ENCODE results near the gene TBC1D10A. TPM values are rescaled to one million over a fixed set of nuclear protein-coding genes. Genes with fewer than 3 reads are reported as not detected.

The TBC1D10A gene
- total RNA-seq, 1 donor from 2014 or later, result 7.9 TPM

GRCh38 chr22:30305519-30305905 lies 21.2 kb downstream of the TBC1D10A start:
- Mint-ChIP-seq H3K27ac (ENCODE audit: unreplicated experiment) (peak overlapping the region; percentile 70), H3K4me1 (ENCODE audit: unreplicated experiment) (peaks cover 39% of the 10 kb centered on the region), H3K4me3 (ENCODE audit: unreplicated experiment) (no peak overlapping the region), H3K27me3 (ENCODE audit: unreplicated experiment) (peaks cover 6% of the 10 kb centered on the region), H3K36me3 (ENCODE audit: low read depth, unreplicated experiment) (peaks cover 10% of the 10 kb centered on the region), H3K9me3 (ENCODE audit: unreplicated experiment) (no peaks in the 10 kb centered on the region)
- no peak for TF ChIP-seq CTCF (IDR thresholded peaks at IDR 0.05; ENCODE audit: unreplicated experiment)
- DNase-seq (ENCODE audit: low spot score), result peak; percentile 24

GRCh38 chr22:30304495-30305244 lies 22.1 kb downstream of the TBC1D10A start:
- no peaks in the 10 kb centered on the region for H3K9me3 Mint-ChIP-seq (ENCODE audit: unreplicated experiment)
- H3K4me3 Mint-ChIP-seq (ENCODE audit: unreplicated experiment), result peak overlapping the region; percentile 1
- peaks cover 8% of the 10 kb centered on the region for H3K27me3 Mint-ChIP-seq (ENCODE audit: unreplicated experiment)
- H3K27ac Mint-ChIP-seq (ENCODE audit: unreplicated experiment), result peak overlapping the region; percentile 70
- H3K36me3 Mint-ChIP-seq (ENCODE audit: low read depth, unreplicated experiment), result peaks cover 10% of the 10 kb centered on the region
- H3K4me1 Mint-ChIP-seq (ENCODE audit: unreplicated experiment), result peaks cover 38% of the 10 kb centered on the region
- TF ChIP-seq CTCF (IDR thresholded peaks at IDR 0.05; ENCODE audit: unreplicated experiment), result no peak
- no peak for DNase-seq (ENCODE audit: low spot score)

GRCh38 chr22:30302810-30303138 lies 24.0 kb downstream of the TBC1D10A start:
- no peaks in the 10 kb centered on the region for H3K9me3 Mint-ChIP-seq (ENCODE audit: unreplicated experiment)
- H3K27me3 Mint-ChIP-seq (ENCODE audit: unreplicated experiment), result peaks cover 8% of the 10 kb centered on the region
- peaks cover 38% of the 10 kb centered on the region for H3K4me1 Mint-ChIP-seq (ENCODE audit: unreplicated experiment)
- H3K27ac Mint-ChIP-seq (ENCODE audit: unreplicated experiment), result no peak overlapping the region
- H3K4me3 Mint-ChIP-seq (ENCODE audit: unreplicated experiment), result no peak overlapping the region
- no peak for TF ChIP-seq CTCF (IDR thresholded peaks at IDR 0.05; ENCODE audit: unreplicated experiment)
- peaks cover 5% of the 10 kb centered on the region for H3K36me3 Mint-ChIP-seq (ENCODE audit: low read depth, unreplicated experiment)
- DNase-seq (ENCODE audit: low spot score), result no peak

GRCh38 chr22:30301995-30302809 lies 24.5 kb downstream of the TBC1D10A start:
- H3K4me3 Mint-ChIP-seq (ENCODE audit: unreplicated experiment), result no peak overlapping the region
- no peak for TF ChIP-seq CTCF (IDR thresholded peaks at IDR 0.05; ENCODE audit: unreplicated experiment)
- no peak overlapping the region for H3K27ac Mint-ChIP-seq (ENCODE audit: unreplicated experiment)
- peaks cover 5% of the 10 kb centered on the region for H3K27me3 Mint-ChIP-seq (ENCODE audit: unreplicated experiment)
- peaks cover 5% of the 10 kb centered on the region for H3K36me3 Mint-ChIP-seq (ENCODE audit: low read depth, unreplicated experiment)
- no peak for DNase-seq (ENCODE audit: low spot score)
- H3K4me1 Mint-ChIP-seq (ENCODE audit: unreplicated experiment), result peaks cover 38% of the 10 kb centered on the region
- no peaks in the 10 kb centered on the region for H3K9me3 Mint-ChIP-seq (ENCODE audit: unreplicated experiment)

- no peak for TF ChIP-seq CTCF (IDR thresholded peaks at IDR 0.05; ENCODE audit: unreplicated experiment)
- peaks cover 18% of the 10 kb centered on the region for H3K4me1 Mint-ChIP-seq (ENCODE audit: unreplicated experiment)
- no peak for DNase-seq (ENCODE audit: low spot score)
- H3K4me3 Mint-ChIP-seq (ENCODE audit: unreplicated experiment), result no peak overlapping the region
- H3K27ac Mint-ChIP-seq (ENCODE audit: unreplicated experiment), result no peak overlapping the region
- no peaks in the 10 kb centered on the region for H3K9me3 Mint-ChIP-seq (ENCODE audit: unreplicated experiment)
- H3K36me3 Mint-ChIP-seq (ENCODE audit: low read depth, unreplicated experiment), result peaks cover 7% of the 10 kb centered on the region
- peaks cover 5% of the 10 kb centered on the region for H3K27me3 Mint-ChIP-seq (ENCODE audit: unreplicated experiment)
These were observed 27.4 kb downstream of the TBC1D10A start for GRCh38 chr22:30299322-30299721.

Data from endothelial cell (in vitro differentiated cells).